Vagina (tissue), 2 donors: ENCODE results near the gene SLC31A1.

Experiments used
- POLR2A ChIP-seq, 2 donors: fragments of 450-650 bp; IDR thresholded peaks; one replicate each; pipeline ENCODE4 v1.6.1; 2017; ENCODE audit warnings: antibody characterized with exemption in 2 of 2, mild to moderate bottlenecking in 2 of 2, moderate library complexity in 2 of 2
- TF ChIP-seq, protein P1 (sequence below), 3 experiments: fragments of 450-650 bp in 2 of 3; fragments of 200-600 bp in 1 of 3; sonication (generic) in 1 of 3; IDR thresholded peaks; one replicate each; pipeline ENCODE4 v1.5.1; 2017 to 2019; ENCODE audit warnings: antibody characterized with exemption in 3 of 3, mild to moderate bottlenecking in 2 of 3, moderate library complexity in 2 of 3

DNA sequence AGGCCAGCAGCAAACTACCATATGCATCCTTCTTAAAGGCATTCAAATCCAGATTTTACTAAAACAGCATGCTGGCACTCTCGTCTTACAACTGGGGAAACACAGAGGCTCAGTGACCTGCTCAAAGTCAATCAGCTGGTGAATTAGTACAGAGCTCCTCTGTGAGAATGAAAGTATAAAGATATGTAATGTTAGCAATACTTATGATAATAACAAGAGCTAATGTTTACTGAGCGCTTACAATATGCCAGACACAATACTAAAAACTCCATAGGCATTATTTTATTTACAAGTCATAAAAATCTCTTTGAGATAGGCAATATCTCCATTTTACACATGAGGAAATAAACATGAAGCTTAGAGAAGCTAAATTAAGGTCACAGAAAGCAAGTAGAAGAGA lies 28.9 kb upstream of the SLC31A1 start:
- TF ChIP-seq, protein P1, sequence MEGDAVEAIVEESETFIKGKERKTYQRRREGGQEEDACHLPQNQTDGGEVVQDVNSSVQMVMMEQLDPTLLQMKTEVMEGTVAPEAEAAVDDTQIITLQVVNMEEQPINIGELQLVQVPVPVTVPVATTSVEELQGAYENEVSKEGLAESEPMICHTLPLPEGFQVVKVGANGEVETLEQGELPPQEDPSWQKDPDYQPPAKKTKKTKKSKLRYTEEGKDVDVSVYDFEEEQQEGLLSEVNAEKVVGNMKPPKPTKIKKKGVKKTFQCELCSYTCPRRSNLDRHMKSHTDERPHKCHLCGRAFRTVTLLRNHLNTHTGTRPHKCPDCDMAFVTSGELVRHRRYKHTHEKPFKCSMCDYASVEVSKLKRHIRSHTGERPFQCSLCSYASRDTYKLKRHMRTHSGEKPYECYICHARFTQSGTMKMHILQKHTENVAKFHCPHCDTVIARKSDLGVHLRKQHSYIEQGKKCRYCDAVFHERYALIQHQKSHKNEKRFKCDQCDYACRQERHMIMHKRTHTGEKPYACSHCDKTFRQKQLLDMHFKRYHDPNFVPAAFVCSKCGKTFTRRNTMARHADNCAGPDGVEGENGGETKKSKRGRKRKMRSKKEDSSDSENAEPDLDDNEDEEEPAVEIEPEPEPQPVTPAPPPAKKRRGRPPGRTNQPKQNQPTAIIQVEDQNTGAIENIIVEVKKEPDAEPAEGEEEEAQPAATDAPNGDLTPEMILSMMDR (IDR thresholded peaks at IDR 0.05): no peak
- no peak for TF ChIP-seq POLR2A (IDR thresholded peaks at IDR 0.05)
